Measurements from ENCODE around the gene AGRP. TPM values are rescaled to one million over a fixed set of nuclear protein-coding genes. Genes with fewer than 3 reads are reported as not detected.

The AGRP gene
- not detected for total RNA-seq

GRCh38 chr16:67483150-67483549 lies at the start of gene AGRP:
Gene AGRP, minus strand, starts transcription at chr16:67483547. Its CDS starts 149 bp downstream, at chr16:67483398.

GRCh38 chr16:67528222-67528869 lies 45.0 kb upstream of the AGRP start, which contains the start of gene RIPOR1:
Gene RIPOR1, plus strand, starts transcription at chr16:67528829. Its CDS starts 9,618 bp downstream, at chr16:67538447.

GRCh38 chr16:67480833-67481560 lies 2.4 kb downstream of the AGRP start, which contains the start of gene ATP6V0D1:
Gene ATP6V0D1, minus strand, starts transcription at chr16:67481157. Its CDS starts 71 bp downstream, at chr16:67481086.

Other genes with a start within 250 kb of the AGRP start
- gene FHOD1, start 236.1 kb downstream of the AGRP start, total RNA-seq: 10 to 100 TPM; 12.0 to 32.3 TPM
- gene SLC9A5, start 234.6 kb downstream of the AGRP start, total RNA-seq: under 1 TPM; 0.67 to 0.69 TPM
- gene PLEKHG4, start 204.0 kb downstream of the AGRP start, total RNA-seq: 10 to 100 TPM in 1 of 2 donors, 1 to 10 TPM in 1; 8.7 to 23.1 TPM
- gene KCTD19, start 156.8 kb downstream of the AGRP start, total RNA-seq: under 1 TPM in 1 of 2 donors, not detected in 1; 0.33 TPM
- under 1 TPM in 1 of 2 donors, not detected in 1; 0.34 TPM for gene LRRC36, start 156.7 kb downstream of the AGRP start, total RNA-seq
- under 1 TPM in 1 of 2 donors, not detected in 1; under 0.01 TPM for gene TPPP3, start 90.0 kb downstream of the AGRP start, total RNA-seq
- 1 to 10 TPM; 5.0 to 10.0 TPM for gene ZDHHC1, start 67.1 kb downstream of the AGRP start, total RNA-seq
- under 1 TPM in 1 of 2 donors, not detected in 1; 0.33 TPM for gene HSD11B2, start 52.4 kb downstream of the AGRP start, total RNA-seq
- 100 to 1,000 TPM; 213 to 301 TPM for gene ATP6V0D1, start 2.4 kb downstream of the AGRP start, total RNA-seq
- 10 to 100 TPM; 26.8 to 27.0 TPM for gene RIPOR1, start 45.3 kb upstream of the AGRP start, total RNA-seq
- 10 to 100 TPM; 22.4 to 31.0 TPM for gene CTCF, start 79.0 kb upstream of the AGRP start, total RNA-seq
- gene CARMIL2, start 161.6 kb upstream of the AGRP start, total RNA-seq: not detected
- 10 to 100 TPM; 17.9 to 36.6 TPM for gene ACD, start 176.7 kb upstream of the AGRP start, total RNA-seq
- 1 to 10 TPM in 1 of 2 donors, under 1 TPM in 1; 0.69 to 2.3 TPM for gene PARD6A, start 177.4 kb upstream of the AGRP start, total RNA-seq
- gene ENKD1, start 183.2 kb upstream of the AGRP start, total RNA-seq: 10 to 100 TPM in 1 of 2 donors, 1 to 10 TPM in 1; 7.9 to 17.0 TPM
- gene C16orf86, start 183.3 kb upstream of the AGRP start, total RNA-seq: 1 to 10 TPM; 4.0 to 6.2 TPM
- 10 to 100 TPM in 1 of 2 donors, 1 to 10 TPM in 1; 10.0 to 16.3 TPM for gene GFOD2, start 235.8 kb upstream of the AGRP start, total RNA-seq

Data from melanocyte of skin (primary cell).